ENCODE measurements around the gene SPATA1. TPM values are rescaled to one million over a fixed set of nuclear protein-coding genes. Genes with fewer than 3 reads are reported as not detected.

SPATA1 gene
- total and polyA plus RNA-seq, 9 of the 15 experiments (the other 6 are each of a cell fraction or from before 2014, with no cell fraction given), result 0.79 to 2.9 (median 1.5) TPM

GRCh38 chr1:84573967-84574842 is 68.0 kb downstream of the SPATA1 start, which contains the start of gene CTBS (continued):
- TF ChIP-seq MAFK (IDR thresholded peaks at IDR 0.05; ENCODE audit: low read length) (no peak), ZNF165 (CRISPR knock-in tag; IDR thresholded peaks at IDR 0.05; ENCODE audit: borderline replicate concordance) (0 out of 2 replicates have a peak, but pooled peaks have one; percentile 32), CREB3L1 (IDR thresholded peaks at IDR 0.05; ENCODE audit: borderline replicate concordance, low read depth) (peak; percentile 58; the same call in 1 of the 2 replicates)

GRCh38 chr1:84574936-84575335 is 68.8 kb downstream of the SPATA1 start:
- Histone ChIP-seq H3K4me2 (ENCODE audit: insufficient read depth, low read length) (peak overlapping the region; percentile 87), H3K79me2 (ENCODE audit: control insufficient read depth, insufficient read depth, low read length) (peaks cover 25% of the 10 kb centered on the region), H3K9me1 (ENCODE audit: control insufficient read depth, insufficient read depth, low read length) (no peaks in the 10 kb centered on the region), H2AFZ (ENCODE audit: low read depth, low read length) (peak overlapping the region; percentile 97), H3K27me3 (ENCODE audit: control insufficient read depth in 2 of 2, insufficient read depth in 2 of 2, low read length in 2 of 2) (no peaks in the 10 kb centered on the region), H3K9ac (ENCODE audit: insufficient read depth in 1 of 2, low read depth in 2 of 2, low read length in 2 of 2) (peak overlapping the region; percentile 72 to 78; a peak in 3 of 4 replicates), H3K4me1 (replicated peaks in 1 of 2; ENCODE audit: control insufficient read depth in 2 of 2, insufficient read depth in 2 of 2, low read length in 2 of 2) (peaks cover 6 to 8% of the 10 kb centered on the region in 2 experiments; a peak in 4 of 5 replicates), H3K9me3 (replicated peaks; ENCODE audit: control insufficient read depth, insufficient read depth, low read depth, low read length) (no peaks in the 10 kb centered on the region), H3K36me3 (ENCODE audit: control insufficient read depth, insufficient read depth, low read length) (peaks cover 7% of the 10 kb centered on the region; the same call in 1 of the 3 replicates), H4K20me1 (replicated peaks; ENCODE audit: control insufficient read depth, insufficient read depth, low read length) (no peaks in the 10 kb centered on the region), H3K27ac (ENCODE audit: extremely low read depth, low read depth, low read length) (peak overlapping the region; percentile 65), H3K4me3 (peak overlapping the region; percentile 90)
- ChIA-PET CTCF (ENCODE audit: low intra/inter-chr PET ratio) (no interaction called here), POLR2A (interaction anchor here (0.6 to 2.9 kb wide), 6 partner anchors 10 to 122 kb away, joined by 3 to 11 read pairs (median 4); partner anchors contain the start of genes GNG5 and SPATA1)
- no peak for DNase-seq (ENCODE audit: extremely low read depth in 1 of 4, low spot score in 3 of 4)
- BruUV-seq (replicated peaks), result TSS peak; percentile 94
- FAIRE-seq, result no peak
- ATAC-seq, result no peak
- intact Hi-C loops (cut with micrococcal nuclease), result loop anchor here (2.0 kb wide), 1 partner anchor 70 kb away; no protein-coding TSS in a partner anchor
- 6% methylated on average over 7 of the region's 7 CpGs for WGBS (ENCODE audit: insufficient coverage, low coverage, missing lambda C conversion rate)
- in situ Hi-C loops (cut with MboI), result no loop called here
- TF ChIP-seq MNT (conservative IDR thresholded peaks at IDR 0.05), result 0 out of 4 replicates have a peak, but pooled peaks of 1 of the 2 experiments have one; percentile 7
- no peak for TF ChIP-seq ZBTB1 (CRISPR knock-in tag; IDR thresholded peaks at IDR 0.05; ENCODE audit: borderline replicate concordance, low read depth)
- no peak for TF ChIP-seq ZNF717 (CRISPR knock-in tag; IDR thresholded peaks at IDR 0.05)
- no peak for TF ChIP-seq KDM2B (CRISPR knock-in tag; IDR thresholded peaks at IDR 0.05)
- TF ChIP-seq KLF10 (CRISPR knock-in tag; IDR thresholded peaks at IDR 0.05), result no peak
- TF ChIP-seq ZKSCAN8 (CRISPR knock-in tag; IDR thresholded peaks at IDR 0.05), result no peak
- TF ChIP-seq ZBTB33 (CRISPR knock-in tag; IDR thresholded peaks at IDR 0.05), result no peak
- no peak for TF ChIP-seq FOS (IDR thresholded peaks at IDR 0.05; ENCODE audit: extremely low read depth, insufficient read length)
- no peak for TF ChIP-seq HIVEP1 (CRISPR knock-in tag; IDR thresholded peaks at IDR 0.05)
- TF ChIP-seq ZNF146 (CRISPR knock-in tag; IDR thresholded peaks at IDR 0.05; ENCODE audit: unreplicated experiment), result no peak
